ENCODE measurements around the gene RNASE13.

- TF ChIP-seq CTCF (conservative IDR thresholded peaks at IDR 0.05): no peak
- no peak for TF ChIP-seq EZH2 (IDR thresholded peaks at IDR 0.05; ENCODE audit: low read depth)
These were observed 10.6 kb downstream of the RNASE13 start for GRCh38 chr14:21023817-21024584.

Measured in PC-9 (cell line).